Fibroblast of lung (primary cell): Measurements from ENCODE around the gene ICA1.

Experiments used
- CTCF ChIP-seq, 2 donors: IDR thresholded peaks in 1 of 2; conservative IDR thresholded peaks in 1 of 2; 1 replicate in 1 of 2; 2 replicates in 1 of 2; pipeline ENCODE4 v1.5.1; 2011 to 2012; ENCODE audit warnings: low read length in 2 of 2, control low read depth in 1 of 2, inconsistent platforms in 1 of 2, low read depth in 1 of 2, mild to moderate bottlenecking in 1 of 2
- EZH2 ChIP-seq: IDR thresholded peaks from 2 replicates; pipeline ENCODE4 v1.5.1; 2012; ENCODE audit warnings: low read length, control low read depth, mild to moderate bottlenecking; ENCODE audit errors: missing control alignments

GRCh38 chr7:8277394-8277982, 15.5 kb upstream of the ICA1 start:
- TF ChIP-seq CTCF (conservative IDR thresholded peaks at IDR 0.05 in 1 of 2, IDR thresholded peaks at IDR 0.05 in 1 of 2; ENCODE audit: low read depth in 1 of 2, low read length in 2 of 2) (no peak), EZH2 (no peak)
